ENCODE data around the gene GRID1. TPM values are rescaled to one million over a fixed set of nuclear protein-coding genes. Genes with fewer than 3 reads are reported as not detected.

The GRID1 gene
- total and polyA plus RNA-seq, 9 of the 15 experiments (the other 6 are each of a cell fraction or from before 2014, with no cell fraction given), result 0.01 to 7.2 (median 1.2) TPM

DNA sequence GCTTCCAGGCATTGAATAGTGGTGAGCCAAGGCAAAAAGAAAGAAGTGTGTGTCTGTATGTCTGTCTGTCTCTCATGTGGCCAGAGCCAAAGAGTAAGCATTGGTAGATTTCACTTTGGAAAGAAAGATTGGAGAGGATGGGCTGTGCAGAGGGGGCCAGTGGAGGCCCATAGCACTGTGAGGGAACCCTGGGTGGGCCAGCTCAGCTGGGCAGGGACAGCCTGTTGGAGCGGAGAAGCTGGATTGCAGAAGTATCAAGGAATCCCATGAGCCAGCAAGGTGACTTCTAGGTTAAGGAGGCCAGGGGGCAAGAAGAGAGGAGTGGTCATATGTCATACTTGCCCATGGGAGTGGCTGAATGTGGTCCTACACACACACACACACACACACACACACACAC lies 1.5 kb upstream of the GRID1 start (continued):
- TF ChIP-seq, protein P1, sequence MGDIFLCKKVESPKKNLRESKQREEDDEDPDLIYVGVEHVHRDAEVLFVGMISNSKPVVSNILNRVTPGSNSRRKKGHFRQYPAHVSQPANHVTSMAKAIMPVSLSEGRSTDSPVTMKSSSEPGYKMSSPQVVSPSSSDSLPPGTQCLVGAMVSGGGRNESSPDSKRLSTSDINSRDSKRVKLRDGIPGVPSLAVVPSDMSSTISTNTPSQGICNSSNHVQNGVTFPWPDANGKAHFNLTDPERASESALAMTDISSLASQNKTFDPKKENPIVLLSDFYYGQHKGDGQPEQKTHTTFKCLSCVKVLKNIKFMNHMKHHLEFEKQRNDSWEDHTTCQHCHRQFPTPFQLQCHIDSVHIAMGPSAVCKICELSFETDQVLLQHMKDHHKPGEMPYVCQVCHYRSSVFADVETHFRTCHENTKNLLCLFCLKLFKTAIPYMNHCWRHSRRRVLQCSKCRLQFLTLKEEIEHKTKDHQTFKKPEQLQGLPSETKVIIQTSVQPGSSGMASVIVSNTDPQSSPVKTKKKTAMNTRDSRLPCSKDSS (IDR thresholded peaks at IDR 0.05; ENCODE audit: low read depth, partially characterized antibody), result no peak
- TF ChIP-seq ZNF584 (CRISPR knock-in tag; IDR thresholded peaks at IDR 0.05; ENCODE audit: low read depth) (no peak), POLR3G (IDR thresholded peaks at IDR 0.05; ENCODE audit: extremely low read depth, insufficient read length, insufficient replicate concordance) (no peak), PTBP1 (IDR thresholded peaks at IDR 0.05; ENCODE audit: low read depth, low read length) (no peak), HMG20A (CRISPR knock-in tag; conservative IDR thresholded peaks at IDR 0.05) (no peak)
- TF ChIP-seq, protein P2, sequence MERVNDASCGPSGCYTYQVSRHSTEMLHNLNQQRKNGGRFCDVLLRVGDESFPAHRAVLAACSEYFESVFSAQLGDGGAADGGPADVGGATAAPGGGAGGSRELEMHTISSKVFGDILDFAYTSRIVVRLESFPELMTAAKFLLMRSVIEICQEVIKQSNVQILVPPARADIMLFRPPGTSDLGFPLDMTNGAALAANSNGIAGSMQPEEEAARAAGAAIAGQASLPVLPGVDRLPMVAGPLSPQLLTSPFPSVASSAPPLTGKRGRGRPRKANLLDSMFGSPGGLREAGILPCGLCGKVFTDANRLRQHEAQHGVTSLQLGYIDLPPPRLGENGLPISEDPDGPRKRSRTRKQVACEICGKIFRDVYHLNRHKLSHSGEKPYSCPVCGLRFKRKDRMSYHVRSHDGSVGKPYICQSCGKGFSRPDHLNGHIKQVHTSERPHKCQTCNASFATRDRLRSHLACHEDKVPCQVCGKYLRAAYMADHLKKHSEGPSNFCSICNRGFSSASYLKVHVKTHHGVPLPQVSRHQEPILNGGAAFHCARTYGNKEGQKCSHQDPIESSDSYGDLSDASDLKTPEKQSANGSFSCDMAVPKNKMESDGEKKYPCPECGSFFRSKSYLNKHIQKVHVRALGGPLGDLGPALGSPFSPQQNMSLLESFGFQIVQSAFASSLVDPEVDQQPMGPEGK (CRISPR knock-in tag; IDR thresholded peaks at IDR 0.05; ENCODE audit: borderline replicate concordance), result no peak
